DOHH2 (cell line): Measurements from ENCODE around the gene NUTM2E.
"Not testable (repeated sequence)": the region's sequence is repeated elsewhere in the genome, so short reads cannot be mapped to it uniquely, and the experiment has no call there.

ENCODE experiments used
- EZH2phosphoT487 ChIP-seq: fragments of 200-600 bp; sonication (generic); IDR thresholded peaks from 2 replicates; pipeline ENCODE4 v1.6.1; 2017; ENCODE audit warnings: borderline replicate concordance, mild to moderate bottlenecking, antibody characterized with exemption, low read length, moderate library complexity, mixed read lengths
- TF ChIP-seq, protein P1 (sequence below): fragments of 200-600 bp; sonication (generic); IDR thresholded peaks from one replicate; pipeline ENCODE4 v1.5.1; 2014; ENCODE audit warnings: antibody characterized with exemption, mild to moderate bottlenecking, low read depth, low read length; ENCODE audit not compliant: poor library complexity, severe bottlenecking

DNA sequence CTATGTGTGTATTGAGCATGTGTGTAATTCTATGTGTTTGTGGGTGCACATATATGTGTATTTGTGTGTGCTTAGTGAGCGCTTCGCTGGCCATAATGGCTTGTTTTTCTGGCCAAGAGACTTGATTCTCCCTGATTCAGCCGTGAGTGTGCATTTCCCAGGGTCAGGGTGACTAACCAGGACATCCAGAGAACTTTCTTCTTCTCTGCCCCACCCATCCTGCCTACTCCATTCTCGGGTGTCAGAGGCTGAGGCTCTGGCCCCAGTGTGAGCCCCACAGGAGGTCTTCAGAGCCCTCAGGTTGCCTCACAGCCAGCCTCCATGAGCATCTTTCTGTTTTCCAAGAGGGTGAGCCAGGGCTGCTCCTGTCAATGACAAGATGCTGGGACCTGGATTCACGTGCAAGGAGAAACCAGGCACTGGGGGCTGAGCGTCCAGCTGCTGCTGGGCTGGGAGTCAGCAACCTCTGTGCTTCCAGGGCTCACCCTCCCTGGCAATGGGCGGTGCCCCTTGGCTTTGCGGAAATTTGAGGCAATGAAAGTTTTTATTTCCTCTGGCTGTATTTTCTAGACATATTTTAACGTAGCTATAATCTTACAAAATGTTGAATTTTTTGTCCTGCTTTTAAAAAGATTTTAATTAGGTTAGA lies 40.5 kb downstream of the NUTM2E start:
- TF ChIP-seq, protein P1, sequence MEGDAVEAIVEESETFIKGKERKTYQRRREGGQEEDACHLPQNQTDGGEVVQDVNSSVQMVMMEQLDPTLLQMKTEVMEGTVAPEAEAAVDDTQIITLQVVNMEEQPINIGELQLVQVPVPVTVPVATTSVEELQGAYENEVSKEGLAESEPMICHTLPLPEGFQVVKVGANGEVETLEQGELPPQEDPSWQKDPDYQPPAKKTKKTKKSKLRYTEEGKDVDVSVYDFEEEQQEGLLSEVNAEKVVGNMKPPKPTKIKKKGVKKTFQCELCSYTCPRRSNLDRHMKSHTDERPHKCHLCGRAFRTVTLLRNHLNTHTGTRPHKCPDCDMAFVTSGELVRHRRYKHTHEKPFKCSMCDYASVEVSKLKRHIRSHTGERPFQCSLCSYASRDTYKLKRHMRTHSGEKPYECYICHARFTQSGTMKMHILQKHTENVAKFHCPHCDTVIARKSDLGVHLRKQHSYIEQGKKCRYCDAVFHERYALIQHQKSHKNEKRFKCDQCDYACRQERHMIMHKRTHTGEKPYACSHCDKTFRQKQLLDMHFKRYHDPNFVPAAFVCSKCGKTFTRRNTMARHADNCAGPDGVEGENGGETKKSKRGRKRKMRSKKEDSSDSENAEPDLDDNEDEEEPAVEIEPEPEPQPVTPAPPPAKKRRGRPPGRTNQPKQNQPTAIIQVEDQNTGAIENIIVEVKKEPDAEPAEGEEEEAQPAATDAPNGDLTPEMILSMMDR, result not testable (repeated sequence)
- not testable (repeated sequence) for TF ChIP-seq EZH2phosphoT487
